CD4-positive, alpha-beta T cell treated with Interleukin-21 for 1 hour (primary cell): ENCODE results near the gene SMPDL3B.
A peak's percentile ranks its signal among the peaks of the same experiment; 100 is the strongest.

ENCODE experiments used
- DNase-seq: peaks from one replicate; pipeline ENCODE4 v3.0.0-alpha.2; 2020

Gene SMPDL3B

GRCh38 chr1:27934818-27935549 lies at the start of gene SMPDL3B:
Gene SMPDL3B (plus strand): TSS chr1:27935000. CDS start chr1:27935184, 184 bp downstream.
- DNase-seq: no peak

- no peak for DNase-seq
Observed at GRCh38 chr1:27885114-27885528, 49.7 kb upstream of the SMPDL3B start.

GRCh38 chr1:27885621-27886352 lies 49.0 kb upstream of the SMPDL3B start:
- no peak for DNase-seq

GRCh38 chr1:27886353-27886679 lies 48.5 kb upstream of the SMPDL3B start:
- DNase-seq: no peak

GRCh38 chr1:27886744-27887143 lies 48.1 kb upstream of the SMPDL3B start:
- DNase-seq: no peak

- peak; percentile 76 for DNase-seq
Observed at GRCh38 chr1:27887215-27888021, 47.4 kb upstream of the SMPDL3B start.

GRCh38 chr1:27889506-27889905 lies 45.3 kb upstream of the SMPDL3B start:
- no peak for DNase-seq

- peak; percentile 76 for DNase-seq
Observed at GRCh38 chr1:27891196-27891889, 43.5 kb upstream of the SMPDL3B start.

GRCh38 chr1:27894521-27894920 lies 40.3 kb upstream of the SMPDL3B start:
- no peak for DNase-seq

- no peak for DNase-seq
Observed at GRCh38 chr1:27906759-27907158, 28.0 kb upstream of the SMPDL3B start.

GRCh38 chr1:27912429-27912828 lies 22.4 kb upstream of the SMPDL3B start:
- no peak for DNase-seq

- DNase-seq: no peak
Observed at GRCh38 chr1:27915082-27915575, 19.7 kb upstream of the SMPDL3B start.

GRCh38 chr1:27922272-27922671 lies 12.5 kb upstream of the SMPDL3B start:
- DNase-seq: no peak

GRCh38 chr1:27928216-27928954 lies 6.4 kb upstream of the SMPDL3B start:
- DNase-seq: no peak

GRCh38 chr1:27931184-27931583 lies 3.6 kb upstream of the SMPDL3B start:
- DNase-seq: no peak

GRCh38 chr1:27931759-27932158 lies 3.0 kb upstream of the SMPDL3B start:
- no peak for DNase-seq

GRCh38 chr1:27935721-27936120 lies 921 bp downstream of the SMPDL3B start:
- DNase-seq: no peak

- no peak for DNase-seq
Observed at GRCh38 chr1:27936370-27936769, 1.6 kb downstream of the SMPDL3B start.

GRCh38 chr1:27937524-27937836 lies 2.7 kb downstream of the SMPDL3B start:
- no peak for DNase-seq

- DNase-seq: no peak
Observed at GRCh38 chr1:27938488-27938887, 3.7 kb downstream of the SMPDL3B start.

GRCh38 chr1:27940297-27940696 lies 5.5 kb downstream of the SMPDL3B start:
- peak; percentile 82 for DNase-seq

GRCh38 chr1:27940870-27941560 lies 6.2 kb downstream of the SMPDL3B start:
- no peak for DNase-seq
